ENCODE results near the gene TTYH2. TPM values are rescaled to one million over a fixed set of nuclear protein-coding genes. Genes with fewer than 3 reads are reported as not detected.

TTYH2 gene
- total and polyA plus RNA-seq, 2 experiments from 2014 or later, result 0.38 TPM; not detected in 1

DNA sequence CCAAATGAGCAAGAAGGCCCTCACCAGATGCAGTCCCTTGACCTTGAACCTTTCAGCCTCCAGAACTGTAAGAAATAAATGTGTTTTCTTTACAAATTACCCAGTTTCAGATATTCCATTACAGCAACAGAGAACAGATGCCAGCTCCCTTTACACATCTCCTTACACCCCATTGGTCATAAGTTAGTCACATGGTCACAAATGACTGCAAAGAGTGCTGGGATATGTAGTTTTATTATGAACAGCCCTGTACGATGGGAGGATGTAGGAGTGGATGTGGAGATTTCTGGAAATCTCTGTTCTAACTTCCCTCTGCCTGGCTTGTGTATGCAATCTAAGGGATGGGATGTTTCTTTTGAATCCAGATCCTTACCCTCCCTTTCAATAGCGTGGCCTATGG, 23.2 kb upstream of the TTYH2 start:
- no peak for TF ChIP-seq EZH2phosphoT487 (IDR thresholded peaks at IDR 0.05; ENCODE audit: insufficient read depth, low read depth)
- TF ChIP-seq EZH2 (IDR thresholded peaks at IDR 0.05; ENCODE audit: insufficient read depth, poor library complexity, severe bottlenecking), result no peak
- Histone ChIP-seq H3K4me1 (ENCODE audit: insufficient read depth) (no peaks in the 10 kb centered on the region), H3F3A (ENCODE audit: insufficient read depth) (no peaks in the 10 kb centered on the region), H2AFZ (no peak overlapping the region), H3K9me2 (ENCODE audit: insufficient read depth) (no peaks in the 10 kb centered on the region), H3K9ac (no peak overlapping the region), H3K9me3 (ENCODE audit: low read depth) (no peaks in the 10 kb centered on the region), H3K36me3 (ENCODE audit: low read depth) (no peaks in the 10 kb centered on the region), H4K20me1 (ENCODE audit: insufficient read depth) (no peaks in the 10 kb centered on the region), H3K79me2 (ENCODE audit: insufficient read depth) (no peaks in the 10 kb centered on the region), H3K4me2 (ENCODE audit: unreplicated experiment) (no peak overlapping the region), H3K27me3 (replicated peaks; ENCODE audit: insufficient read depth) (peaks cover 14% of the 10 kb centered on the region; the same call in 1 of the 2 replicates), H3K27ac (no peak overlapping the region), H3K4me3 (no peak overlapping the region)
- WGBS, 2 experiments (ENCODE audit: low coverage in 1 of 2, low lambda C conversion rate in 2 of 2, missing lambda C conversion rate in 2 of 2), result 12 to 20% methylated on average over 2 of the region's 2 CpGs
- in situ Hi-C loops (cut with MboI), result no loop called here
- peak; percentile 68 for DNase-seq

- Histone ChIP-seq H4K20me1 (ENCODE audit: insufficient read depth) (no peaks in the 10 kb centered on the region), H3K9ac (no peak overlapping the region), H3F3A (ENCODE audit: insufficient read depth) (no peaks in the 10 kb centered on the region), H3K9me3 (ENCODE audit: low read depth) (no peaks in the 10 kb centered on the region), H3K79me2 (ENCODE audit: insufficient read depth) (no peaks in the 10 kb centered on the region), H3K4me1 (ENCODE audit: insufficient read depth) (no peaks in the 10 kb centered on the region), H2AFZ (no peak overlapping the region), H3K9me2 (ENCODE audit: insufficient read depth) (no peaks in the 10 kb centered on the region), H3K4me2 (ENCODE audit: unreplicated experiment) (no peak overlapping the region), H3K27ac (no peak overlapping the region), H3K4me3 (no peak overlapping the region), H3K36me3 (ENCODE audit: low read depth) (no peaks in the 10 kb centered on the region), H3K27me3 (replicated peaks; ENCODE audit: insufficient read depth) (peaks cover 21% of the 10 kb centered on the region; the same call in 1 of the 2 replicates)
- 30 to 33% methylated on average over 6 of the region's 6 CpGs for WGBS, 2 experiments (ENCODE audit: low coverage in 1 of 2, low lambda C conversion rate in 2 of 2, missing lambda C conversion rate in 2 of 2)
- in situ Hi-C loops (cut with MboI), result no loop called here
- TF ChIP-seq EZH2phosphoT487 (IDR thresholded peaks at IDR 0.05; ENCODE audit: insufficient read depth, low read depth) (no peak), EZH2 (IDR thresholded peaks at IDR 0.05; ENCODE audit: insufficient read depth, poor library complexity, severe bottlenecking) (no peak)
- DNase-seq, result peak; percentile 56
Measured at GRCh38 chr17:74190807-74191406, 22.5 kb upstream of the TTYH2 start.

DNA sequence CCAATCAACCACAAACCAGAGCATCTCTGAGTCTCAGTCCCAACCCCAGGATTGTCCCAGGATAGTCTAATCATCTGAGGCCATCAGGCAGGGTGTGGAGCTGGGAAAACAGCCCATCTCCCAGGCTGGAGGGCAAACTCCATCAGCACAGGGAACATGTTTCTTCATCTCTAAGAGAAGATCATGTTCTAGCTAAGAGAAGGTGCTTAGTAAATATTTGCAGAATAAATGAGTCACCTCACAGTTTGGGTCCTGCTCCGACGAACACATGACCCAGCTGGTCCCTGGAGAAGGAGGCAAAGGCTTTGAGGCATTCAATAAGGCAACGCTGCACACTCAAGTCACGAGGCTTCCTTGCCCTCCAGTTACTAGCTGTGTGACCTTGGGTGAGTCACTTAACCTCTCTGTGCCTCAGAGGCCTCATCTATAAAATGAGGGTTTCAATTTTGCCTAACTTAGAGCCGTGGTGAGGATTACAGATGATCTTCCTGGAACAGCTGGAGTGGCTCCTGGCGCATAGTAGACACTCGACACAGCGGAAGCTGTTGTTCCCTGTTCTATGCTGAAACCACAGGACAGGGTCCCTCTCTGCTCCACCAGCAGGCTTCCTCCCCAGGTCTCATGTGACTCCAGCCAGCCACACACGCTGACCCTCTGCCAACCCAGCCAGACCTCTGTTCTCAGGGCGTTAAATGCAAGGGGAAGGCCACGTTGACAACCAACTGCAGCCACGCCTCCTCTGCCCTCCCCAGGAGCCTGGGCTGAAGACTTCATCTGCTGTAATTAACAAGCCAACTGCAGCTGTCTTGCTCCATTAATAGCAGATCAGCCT, 20.2 kb upstream of the TTYH2 start:
- peaks cover 34% of the 10 kb centered on the region for H3K27me3 ChIP-seq (replicated peaks; ENCODE audit: insufficient read depth)
- H3K4me2 ChIP-seq (ENCODE audit: unreplicated experiment), result no peak overlapping the region
- no peaks in the 10 kb centered on the region for H3K9me2 ChIP-seq (ENCODE audit: insufficient read depth)
- no peak for DNase-seq
- in situ Hi-C loops (cut with MboI), result no loop called here
- no peak overlapping the region for H3K27ac ChIP-seq
- no peak for TF ChIP-seq EZH2phosphoT487 (IDR thresholded peaks at IDR 0.05; ENCODE audit: insufficient read depth, low read depth)
- no peak for TF ChIP-seq EZH2 (IDR thresholded peaks at IDR 0.05; ENCODE audit: insufficient read depth, poor library complexity, severe bottlenecking)
- H3K79me2 ChIP-seq (ENCODE audit: insufficient read depth), result no peaks in the 10 kb centered on the region
- no peaks in the 10 kb centered on the region for H3K9me3 ChIP-seq (ENCODE audit: low read depth)
- no peak overlapping the region for H3K9ac ChIP-seq
- H3F3A ChIP-seq (ENCODE audit: insufficient read depth), result no peaks in the 10 kb centered on the region
- no peaks in the 10 kb centered on the region for H3K36me3 ChIP-seq (ENCODE audit: low read depth)
- WGBS, 2 experiments (ENCODE audit: low coverage in 1 of 2, low lambda C conversion rate in 2 of 2, missing lambda C conversion rate in 2 of 2), result 41 to 45% methylated on average over 12 of the region's 12 CpGs
- H3K4me3 ChIP-seq, result no peak overlapping the region
- no peak overlapping the region for H2AFZ ChIP-seq
- H3K4me1 ChIP-seq (ENCODE audit: insufficient read depth), result no peaks in the 10 kb centered on the region
- no peaks in the 10 kb centered on the region for H4K20me1 ChIP-seq (ENCODE audit: insufficient read depth)

DNA sequence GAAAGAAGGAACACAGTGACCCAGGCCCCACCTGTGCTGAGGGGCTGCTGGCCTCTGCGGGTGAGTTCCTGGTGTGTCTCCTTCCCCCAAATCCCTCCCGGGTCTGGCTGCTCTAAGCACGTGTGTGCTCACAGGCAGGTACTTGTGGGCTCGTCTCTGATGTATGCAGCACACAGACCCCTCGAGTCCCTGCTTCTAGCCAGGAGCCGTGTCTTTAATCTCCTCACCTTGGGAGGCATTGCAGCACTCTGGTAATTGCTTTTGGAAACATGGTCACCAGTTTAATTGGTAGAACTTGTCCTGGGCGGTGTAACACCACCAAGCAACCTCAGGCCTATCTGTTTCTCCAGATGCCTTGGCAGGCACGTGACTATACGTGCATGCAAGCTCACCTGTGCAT, 18.7 kb upstream of the TTYH2 start:
- Histone ChIP-seq H4K20me1 (ENCODE audit: insufficient read depth) (no peaks in the 10 kb centered on the region), H3K9me2 (ENCODE audit: insufficient read depth) (no peaks in the 10 kb centered on the region), H3K9ac (no peak overlapping the region), H2AFZ (no peak overlapping the region), H3K36me3 (ENCODE audit: low read depth) (no peaks in the 10 kb centered on the region), H3F3A (ENCODE audit: insufficient read depth) (no peaks in the 10 kb centered on the region), H3K4me3 (no peak overlapping the region), H3K9me3 (ENCODE audit: low read depth) (no peaks in the 10 kb centered on the region), H3K27ac (no peak overlapping the region), H3K4me1 (ENCODE audit: insufficient read depth) (no peaks in the 10 kb centered on the region), H3K79me2 (ENCODE audit: insufficient read depth) (no peaks in the 10 kb centered on the region), H3K4me2 (ENCODE audit: unreplicated experiment) (no peak overlapping the region), H3K27me3 (replicated peaks; ENCODE audit: insufficient read depth) (peaks cover 32% of the 10 kb centered on the region)
- TF ChIP-seq EZH2 (IDR thresholded peaks at IDR 0.05; ENCODE audit: insufficient read depth, poor library complexity, severe bottlenecking), result no peak
- no peak for TF ChIP-seq EZH2phosphoT487 (IDR thresholded peaks at IDR 0.05; ENCODE audit: insufficient read depth, low read depth)
- WGBS, 2 experiments (ENCODE audit: low coverage in 1 of 2, low lambda C conversion rate in 2 of 2, missing lambda C conversion rate in 2 of 2), result 29 to 40% methylated on average over 9 of the region's 9 CpGs
- DNase-seq, result no peak
- in situ Hi-C loops (cut with MboI), result no loop called here
